Measurements from ENCODE around the gene MGME1.

The MGME1 gene, protein sequence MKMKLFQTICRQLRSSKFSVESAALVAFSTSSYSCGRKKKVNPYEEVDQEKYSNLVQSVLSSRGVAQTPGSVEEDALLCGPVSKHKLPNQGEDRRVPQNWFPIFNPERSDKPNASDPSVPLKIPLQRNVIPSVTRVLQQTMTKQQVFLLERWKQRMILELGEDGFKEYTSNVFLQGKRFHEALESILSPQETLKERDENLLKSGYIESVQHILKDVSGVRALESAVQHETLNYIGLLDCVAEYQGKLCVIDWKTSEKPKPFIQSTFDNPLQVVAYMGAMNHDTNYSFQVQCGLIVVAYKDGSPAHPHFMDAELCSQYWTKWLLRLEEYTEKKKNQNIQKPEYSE

DNA sequence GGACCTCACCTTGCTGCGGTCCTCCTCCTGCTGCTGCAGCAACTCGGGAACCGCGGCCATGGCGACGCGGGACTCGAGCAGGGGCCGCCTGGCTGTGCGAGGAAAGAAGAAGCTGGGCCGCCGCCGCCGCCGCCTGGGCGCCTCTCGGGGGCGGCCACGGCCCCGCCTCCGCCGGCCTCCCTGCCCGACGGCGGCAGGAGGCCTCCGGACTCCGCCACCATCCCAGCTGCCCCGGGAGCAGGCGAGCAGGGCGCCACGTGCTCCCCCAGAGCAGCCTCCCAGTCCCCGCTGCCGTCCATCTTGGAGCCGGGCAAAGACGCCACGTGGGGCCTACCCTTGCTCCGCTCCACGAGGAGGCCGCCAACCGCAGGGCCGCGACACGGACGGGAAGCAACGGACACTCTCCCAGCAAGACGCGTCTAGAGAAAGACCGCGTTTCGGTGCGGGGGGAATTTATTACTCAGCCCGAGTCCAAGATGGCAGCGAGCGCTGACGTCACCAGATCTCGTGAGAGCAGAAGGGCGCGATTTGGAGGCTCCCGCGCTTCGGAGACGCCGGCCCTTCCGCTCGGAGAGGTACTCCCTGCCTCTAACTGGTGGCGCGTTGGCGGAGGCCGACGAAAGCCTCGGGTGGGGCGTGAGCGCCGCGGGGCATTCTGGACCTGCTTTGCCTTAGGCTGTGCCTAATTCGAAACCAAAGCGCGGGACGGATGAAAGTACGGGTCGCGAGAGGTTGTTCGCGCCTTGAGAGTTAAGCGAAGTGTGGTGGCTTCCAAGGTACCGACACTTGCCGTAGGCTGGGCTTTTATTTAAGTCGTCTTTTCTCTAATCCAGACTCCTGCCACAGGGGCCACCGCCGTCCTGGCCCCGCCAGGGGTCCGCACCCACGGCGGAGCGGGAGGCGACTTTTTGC is at the start of gene MGME1, which contains the start of gene SNX5:
Gene MGME1, plus strand, starts transcription at position 653 of the 912 bp plus-strand sequence. CDS start 842 bp downstream, outside the sequence.
Gene SNX5, minus strand, starts transcription at position 429 of the 912 bp plus-strand sequence. Its CDS starts 369 bp downstream, at position 60.
- peak; percentile 98 for DNase-seq (ENCODE audit: low read depth)
- H3K4me3 ChIP-seq (ENCODE audit: low read depth, low read length), result peak within 1 kb of the TSS; percentile 94
- no peak for TF ChIP-seq CTCF (IDR thresholded peaks at IDR 0.05; ENCODE audit: low read depth, low read length, missing control alignments)

DNA sequence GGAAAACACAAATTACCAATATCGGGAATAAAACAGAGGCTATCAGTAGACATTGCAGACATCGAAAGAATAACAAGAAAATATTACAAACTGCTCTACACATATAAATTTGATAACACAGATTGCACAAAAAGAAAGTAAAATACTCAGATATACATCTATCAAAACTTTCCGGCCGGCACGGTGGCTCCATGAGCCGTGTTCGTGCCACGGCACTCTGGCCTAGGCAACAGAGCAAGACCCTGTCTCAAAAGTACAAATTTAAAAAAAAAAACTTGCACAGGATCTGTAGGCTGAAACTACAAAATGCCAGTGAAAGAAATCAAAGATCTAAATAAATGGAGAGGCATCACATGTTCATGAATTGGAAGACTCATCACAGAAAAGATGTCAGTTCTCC is 49.7 kb upstream of the MGME1 start:
- DNase-seq (ENCODE audit: low read depth), result no peak
- no peak for TF ChIP-seq CTCF (IDR thresholded peaks at IDR 0.05; ENCODE audit: low read depth, low read length, missing control alignments)
- H3K4me3 ChIP-seq (ENCODE audit: low read depth, low read length), result no peak overlapping the region

GRCh38 chr20:17921774-17922173 is 47.0 kb upstream of the MGME1 start:
- no peak for DNase-seq (ENCODE audit: low read depth)
- H3K4me3 ChIP-seq (ENCODE audit: low read depth, low read length), result no peak overlapping the region
- no peak for TF ChIP-seq CTCF (IDR thresholded peaks at IDR 0.05; ENCODE audit: low read depth, low read length, missing control alignments)

- H3K4me3 ChIP-seq (ENCODE audit: low read depth, low read length), result no peak overlapping the region
- DNase-seq (ENCODE audit: low read depth), result no peak
- no peak for TF ChIP-seq CTCF (IDR thresholded peaks at IDR 0.05; ENCODE audit: low read depth, low read length, missing control alignments)
These were observed 43.5 kb upstream of the MGME1 start for GRCh38 chr20:17925141-17925939.

DNA sequence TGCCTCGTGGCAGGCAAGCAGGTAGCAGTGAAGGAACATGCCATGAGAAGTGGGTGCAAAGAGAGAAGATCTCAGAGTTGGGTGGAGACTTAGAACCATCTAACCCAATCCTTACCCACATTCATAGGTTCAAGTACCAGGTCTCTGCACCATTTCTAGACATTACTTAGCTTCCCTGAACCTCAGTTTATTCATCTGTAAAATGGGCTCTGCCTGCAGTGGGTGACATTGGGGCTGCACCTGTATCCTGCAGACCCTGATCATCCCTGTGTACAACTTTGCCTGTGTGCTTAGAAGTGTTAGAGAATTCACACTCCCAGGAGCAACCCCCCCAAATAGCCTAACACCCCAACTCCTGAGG is 42.9 kb upstream of the MGME1 start:
- no peak for TF ChIP-seq CTCF (IDR thresholded peaks at IDR 0.05; ENCODE audit: low read depth, low read length, missing control alignments)
- H3K4me3 ChIP-seq (ENCODE audit: low read depth, low read length), result no peak overlapping the region
- DNase-seq (ENCODE audit: low read depth), result no peak

GRCh38 chr20:17928211-17928611 is 40.6 kb upstream of the MGME1 start:
- no peak for TF ChIP-seq CTCF (IDR thresholded peaks at IDR 0.05; ENCODE audit: low read depth, low read length, missing control alignments)
- DNase-seq (ENCODE audit: low read depth), result no peak
- H3K4me3 ChIP-seq (ENCODE audit: low read depth, low read length), result no peak overlapping the region

Data from GM12864 (cell line).